Activated naive CD8-positive, alpha-beta T cell (primary cell): ENCODE results near the gene DNAJC15.
"Not testable (repeated sequence)": the region's sequence is repeated elsewhere in the genome, so short reads cannot be mapped to it uniquely, and the experiment has no call there.

Experiments
- H3K27ac Mint-ChIP-seq: one replicate; pipeline ENCODE4 v1.8.0; 2021; ENCODE audit warnings: mixed read lengths
- H3K27me3 Mint-ChIP-seq: one replicate; pipeline ENCODE4 v1.8.0; 2021; ENCODE audit warnings: mixed read lengths
- H3K36me3 Mint-ChIP-seq: one replicate; pipeline ENCODE4 v1.8.0; 2021; ENCODE audit warnings: mixed read lengths
- H3K4me1 Mint-ChIP-seq: one replicate; pipeline ENCODE4 v1.8.0; 2021; ENCODE audit warnings: low read depth, mixed read lengths
- H3K4me3 Mint-ChIP-seq: one replicate; pipeline ENCODE4 v1.8.0; 2021; ENCODE audit warnings: mild to moderate bottlenecking, mixed read lengths
- H3K9me3 Mint-ChIP-seq: one replicate; pipeline ENCODE4 v1.8.0; 2021; ENCODE audit warnings: low read depth, mixed read lengths

The DNAJC15 gene

DNA sequence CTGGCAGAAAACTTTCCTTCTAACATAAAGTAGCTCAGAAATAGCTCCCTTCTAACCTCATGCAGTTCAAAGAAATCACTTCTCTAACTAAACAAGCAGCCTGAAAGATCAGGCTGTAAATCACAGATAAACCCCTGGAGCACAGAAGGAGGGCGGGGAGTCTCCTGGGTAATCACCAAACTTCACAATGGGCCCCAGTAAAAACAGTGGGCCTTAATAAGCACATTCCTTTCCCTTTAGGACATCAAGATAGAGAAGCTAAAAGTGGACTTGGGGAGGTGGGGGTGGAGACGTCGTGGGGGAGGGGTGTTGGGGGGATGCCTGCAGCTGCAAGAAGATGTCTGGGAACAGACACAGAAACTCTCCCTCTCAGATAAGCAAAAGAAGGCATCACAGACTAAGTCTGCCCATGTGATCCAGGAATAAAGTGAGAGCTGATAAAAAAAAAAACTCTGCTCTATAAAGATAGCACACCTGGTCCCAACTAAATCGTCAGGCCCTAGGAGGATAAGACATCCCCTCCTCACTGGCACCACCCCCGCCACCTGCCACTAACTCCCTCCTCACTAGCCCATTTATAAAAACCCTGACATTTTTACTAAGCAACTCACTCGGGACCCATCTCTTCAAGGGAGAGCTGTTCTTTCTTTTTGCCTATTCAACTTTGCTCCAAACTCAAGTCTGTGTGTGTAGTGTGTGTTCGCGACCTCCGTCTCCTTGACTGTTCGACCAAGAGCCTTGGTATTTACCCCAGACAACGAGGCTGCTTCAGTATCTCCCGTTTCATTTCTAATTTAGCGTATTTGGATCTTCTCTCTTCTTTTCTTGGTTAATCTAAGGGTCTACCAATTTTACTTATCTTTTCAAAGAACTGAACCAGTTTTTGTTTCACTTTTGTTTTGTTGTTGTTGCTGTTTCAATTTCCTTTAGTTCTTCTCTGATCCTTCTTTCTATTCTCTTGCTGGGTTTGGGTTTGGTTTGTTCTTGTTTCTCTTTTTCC, 31.7 kb downstream of the DNAJC15 start:
- Mint-ChIP-seq H3K4me3 (no peak overlapping the region), H3K36me3 (peaks cover 8% of the 10 kb centered on the region), H3K9me3 (no peaks in the 10 kb centered on the region), H3K4me1 (peaks cover 37% of the 10 kb centered on the region), H3K27me3 (no peaks in the 10 kb centered on the region), H3K27ac (no peak overlapping the region)

DNA sequence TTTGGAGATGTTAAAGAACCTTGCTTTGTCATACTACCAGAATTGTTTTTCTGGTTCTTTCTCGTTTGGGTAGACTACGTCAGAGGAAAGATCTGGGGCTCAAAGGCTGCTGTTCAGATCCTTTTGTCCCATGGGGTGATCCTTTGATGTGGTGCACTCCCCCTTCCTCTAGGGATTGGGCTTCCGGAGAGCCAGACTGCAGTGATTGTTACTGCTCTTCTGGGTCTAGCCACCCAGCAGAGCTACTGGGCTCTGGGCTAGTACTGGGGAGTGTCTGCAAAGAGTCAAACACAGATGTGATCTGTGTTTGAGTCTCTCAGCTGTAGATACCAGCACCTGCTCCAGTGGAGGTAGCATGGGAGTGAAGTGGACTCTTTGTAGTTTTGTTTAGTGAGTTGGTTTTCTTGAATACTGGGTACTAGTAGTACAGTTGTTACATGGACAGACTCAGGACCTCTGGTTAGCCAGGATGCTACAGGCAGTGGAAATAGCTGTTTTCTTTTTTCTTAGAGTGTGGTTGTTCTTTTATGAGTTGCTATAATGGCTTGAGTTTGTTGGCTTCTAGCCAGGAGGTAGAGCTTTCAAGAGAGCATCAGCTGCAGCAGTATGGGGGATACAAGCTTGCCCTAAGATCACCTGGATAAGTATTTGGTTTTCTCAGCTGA, 34.4 kb downstream of the DNAJC15 start:
- Mint-ChIP-seq H3K36me3 (peaks cover 14% of the 10 kb centered on the region), H3K27me3 (no peaks in the 10 kb centered on the region), H3K9me3 (no peaks in the 10 kb centered on the region), H3K4me3 (peak overlapping the region; percentile 55), H3K27ac (peak overlapping the region; percentile 79), H3K4me1 (peaks cover 56% of the 10 kb centered on the region)

DNA sequence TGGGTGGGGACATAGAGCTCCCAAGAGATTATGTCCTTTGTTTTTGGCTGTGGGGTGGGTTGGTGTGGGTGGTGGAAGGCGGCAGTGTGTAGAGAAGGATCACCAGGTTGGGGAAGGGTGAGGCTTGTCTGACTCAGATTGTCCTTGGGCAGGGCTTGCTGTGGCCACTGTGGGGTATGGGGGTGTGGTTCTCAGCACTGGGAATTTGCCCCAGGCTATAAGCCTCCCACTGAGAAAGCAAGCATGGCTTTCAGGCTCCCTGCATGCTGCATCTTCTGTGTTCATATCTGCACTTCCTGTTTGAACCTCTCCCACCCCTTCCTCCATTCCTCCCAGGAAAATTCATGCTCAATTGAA, 34.9 kb downstream of the DNAJC15 start:
- H3K9me3 Mint-ChIP-seq, result no peaks in the 10 kb centered on the region
- peaks cover 57% of the 10 kb centered on the region for H3K4me1 Mint-ChIP-seq
- H3K27me3 Mint-ChIP-seq, result no peaks in the 10 kb centered on the region
- H3K4me3 Mint-ChIP-seq, result peak overlapping the region; percentile 55
- H3K27ac Mint-ChIP-seq, result peak overlapping the region; percentile 79
- peaks cover 14% of the 10 kb centered on the region for H3K36me3 Mint-ChIP-seq

DNA sequence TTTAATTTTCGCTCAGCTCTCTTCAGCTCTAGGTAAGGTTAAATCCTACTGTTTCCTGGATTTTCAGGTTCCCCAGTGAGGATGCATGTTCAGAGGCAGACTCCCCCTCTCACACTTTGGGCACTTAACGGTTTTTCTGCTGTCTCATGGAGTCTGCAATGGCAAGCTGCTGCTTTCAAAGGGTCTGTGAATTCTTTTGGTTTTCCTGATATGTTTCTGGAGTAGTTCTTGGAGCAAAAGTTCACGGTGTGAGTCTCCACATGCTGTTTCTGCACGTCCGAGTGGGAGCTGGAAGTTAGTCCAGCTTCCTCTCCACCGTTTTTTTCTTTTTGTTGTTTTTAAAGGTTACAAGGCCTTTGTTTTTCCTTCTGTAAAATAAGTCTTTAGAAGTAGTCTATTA, 35.4 kb downstream of the DNAJC15 start:
- peaks cover 14% of the 10 kb centered on the region for H3K36me3 Mint-ChIP-seq
- no peak overlapping the region for H3K4me3 Mint-ChIP-seq
- no peaks in the 10 kb centered on the region for H3K27me3 Mint-ChIP-seq
- H3K4me1 Mint-ChIP-seq, result peaks cover 60% of the 10 kb centered on the region
- H3K9me3 Mint-ChIP-seq, result no peaks in the 10 kb centered on the region
- no peak overlapping the region for H3K27ac Mint-ChIP-seq

GRCh38 chr13:43059779-43060178, 36.4 kb downstream of the DNAJC15 start:
- Mint-ChIP-seq H3K36me3 (peaks cover 14% of the 10 kb centered on the region), H3K27ac (peak overlapping the region; percentile 41), H3K4me1 (peaks cover 62% of the 10 kb centered on the region)
- not testable (repeated sequence) for H3K27me3 Mint-ChIP-seq, H3K4me3 Mint-ChIP-seq, H3K9me3 Mint-ChIP-seq

- not testable (repeated sequence) for H3K27me3 Mint-ChIP-seq, H3K4me3 Mint-ChIP-seq, H3K9me3 Mint-ChIP-seq
- Mint-ChIP-seq H3K36me3 (peaks cover 14% of the 10 kb centered on the region), H3K27ac (peak overlapping the region; percentile 91), H3K4me1 (peaks cover 63% of the 10 kb centered on the region)
Measured at GRCh38 chr13:43060806-43061205, 37.4 kb downstream of the DNAJC15 start.

DNA sequence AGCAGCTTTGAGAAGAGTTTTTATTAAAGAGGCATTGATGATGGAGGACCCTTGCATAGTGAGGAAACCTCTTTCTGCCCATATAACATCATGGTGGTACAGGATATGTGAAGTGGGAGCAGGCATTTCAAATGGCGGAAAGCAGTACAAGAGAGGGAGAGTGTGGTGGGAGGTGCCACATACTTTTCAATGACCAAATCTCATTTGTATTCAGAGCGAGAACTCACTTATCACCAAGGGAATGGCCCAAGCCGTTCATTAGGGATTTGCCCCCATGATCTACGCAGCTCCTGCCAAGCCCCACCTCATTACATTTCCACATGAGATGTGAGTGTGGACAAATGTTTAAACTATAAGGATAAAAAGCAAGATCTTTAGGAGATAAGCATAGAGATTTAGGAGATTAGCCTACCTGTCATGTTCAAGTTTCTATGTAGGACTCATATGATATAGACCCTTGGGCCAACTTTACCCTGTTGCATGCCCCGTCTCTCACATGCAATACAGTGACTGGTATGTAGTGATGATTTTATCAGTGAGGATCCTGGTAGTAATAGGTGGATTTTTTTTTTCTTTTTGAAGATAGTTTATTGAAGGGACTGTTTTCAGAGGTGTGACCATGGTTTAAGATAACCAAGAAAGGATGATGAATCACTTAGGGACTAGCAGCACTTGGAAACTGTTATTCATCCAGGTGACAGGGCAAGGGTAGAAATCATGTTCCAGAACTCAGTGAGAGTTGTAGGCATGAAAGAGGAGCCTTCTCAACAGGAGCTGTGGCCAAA, 38.3 kb downstream of the DNAJC15 start:
- Mint-ChIP-seq H3K27ac (peak overlapping the region; percentile 91), H3K36me3 (peaks cover 20% of the 10 kb centered on the region), H3K4me3 (peak overlapping the region; percentile 46), H3K27me3 (no peaks in the 10 kb centered on the region), H3K9me3 (no peaks in the 10 kb centered on the region), H3K4me1 (peaks cover 58% of the 10 kb centered on the region)

DNA sequence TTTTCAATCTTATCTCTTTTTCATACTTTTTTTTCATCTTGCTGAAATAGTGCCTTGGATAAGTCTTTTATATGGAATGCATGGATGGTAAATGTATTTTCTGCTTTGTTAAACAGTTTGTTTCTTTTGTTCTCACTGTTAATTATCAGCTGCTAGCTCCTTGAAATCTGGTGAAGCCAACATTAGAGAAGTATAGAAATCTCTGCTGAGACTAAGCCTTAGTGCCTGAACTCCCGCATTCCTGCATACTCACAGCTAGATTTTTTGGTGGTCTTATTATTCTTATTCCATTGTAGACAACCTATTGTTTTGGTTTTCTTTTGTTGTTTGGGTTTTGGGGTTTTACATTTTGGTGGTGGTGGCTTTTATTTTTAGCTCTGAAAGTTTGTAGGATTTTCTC, 48.4 kb downstream of the DNAJC15 start:
- H3K27ac Mint-ChIP-seq, result no peak overlapping the region
- H3K27me3 Mint-ChIP-seq, result no peaks in the 10 kb centered on the region
- peaks cover 40% of the 10 kb centered on the region for H3K4me1 Mint-ChIP-seq
- H3K9me3 Mint-ChIP-seq, result no peaks in the 10 kb centered on the region
- no peak overlapping the region for H3K4me3 Mint-ChIP-seq
- peaks cover 22% of the 10 kb centered on the region for H3K36me3 Mint-ChIP-seq

GRCh38 chr13:43072394-43072793, 49.0 kb downstream of the DNAJC15 start:
- Mint-ChIP-seq H3K9me3 (no peaks in the 10 kb centered on the region), H3K4me1 (peaks cover 42% of the 10 kb centered on the region), H3K27me3 (no peaks in the 10 kb centered on the region), H3K27ac (no peak overlapping the region), H3K36me3 (peaks cover 22% of the 10 kb centered on the region), H3K4me3 (no peak overlapping the region)

GRCh38 chr13:43074824-43075510, 51.6 kb downstream of the DNAJC15 start:
- H3K4me1 Mint-ChIP-seq, result peaks cover 51% of the 10 kb centered on the region
- no peak overlapping the region for H3K27ac Mint-ChIP-seq

DNA sequence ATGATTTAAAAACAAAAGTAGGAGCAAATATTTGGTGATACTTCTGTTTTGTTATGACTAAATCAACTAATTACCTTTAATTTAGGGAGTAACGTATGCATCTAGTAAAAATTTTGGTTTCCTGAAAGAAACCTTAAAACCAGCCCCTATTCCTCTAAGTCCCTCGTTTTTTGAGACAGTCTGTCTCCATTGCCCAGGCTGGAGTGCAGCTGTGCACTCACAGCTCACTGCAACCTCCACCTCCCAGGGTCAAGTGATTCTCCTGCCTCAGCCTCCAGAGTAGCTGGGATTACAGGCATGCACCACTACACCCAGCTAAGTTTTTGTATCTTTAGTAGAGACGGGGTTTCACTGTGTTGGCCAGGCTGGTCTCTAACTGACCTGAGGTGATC, 52.1 kb downstream of the DNAJC15 start:
- Mint-ChIP-seq H3K36me3 (peaks cover 28% of the 10 kb centered on the region), H3K4me1 (peaks cover 51% of the 10 kb centered on the region)
- H3K9me3 Mint-ChIP-seq, H3K27ac Mint-ChIP-seq, H3K4me3 Mint-ChIP-seq, H3K27me3 Mint-ChIP-seq: not testable (repeated sequence)

More at GRCh38 chr13:43074824-43075510, 51.6 kb downstream of the DNAJC15 start:
- H3K9me3 Mint-ChIP-seq, result no peaks in the 10 kb centered on the region
- H3K27me3 Mint-ChIP-seq, result no peaks in the 10 kb centered on the region
- H3K36me3 Mint-ChIP-seq, result peaks cover 23% of the 10 kb centered on the region
- H3K4me3 Mint-ChIP-seq, result peak overlapping the region; percentile 7

GRCh38 chr13:43077046-43077445, 53.7 kb downstream of the DNAJC15 start:
- Mint-ChIP-seq H3K27ac (no peak overlapping the region), H3K9me3 (no peaks in the 10 kb centered on the region), H3K36me3 (peaks cover 29% of the 10 kb centered on the region), H3K27me3 (no peaks in the 10 kb centered on the region), H3K4me1 (peaks cover 52% of the 10 kb centered on the region), H3K4me3 (no peak overlapping the region)

DNA sequence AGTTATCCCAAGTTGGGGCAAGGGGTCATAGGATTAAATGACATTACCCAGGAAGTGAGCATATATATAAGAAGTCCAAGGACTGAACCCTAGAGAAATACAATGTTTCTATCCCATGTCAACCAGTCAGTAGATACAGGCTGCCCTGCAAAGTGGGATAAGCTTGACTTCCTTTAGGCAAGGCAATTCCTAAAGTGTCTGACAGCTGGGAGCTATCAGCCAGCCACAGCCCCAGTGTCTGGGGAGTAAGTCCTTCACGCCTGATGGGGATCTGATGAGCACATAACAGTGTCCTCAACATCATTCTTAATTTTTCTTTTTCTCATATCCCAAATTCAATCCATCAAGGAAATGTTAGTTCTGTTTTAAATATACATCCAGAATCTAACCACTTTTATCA, 54.1 kb downstream of the DNAJC15 start:
- H3K4me1 Mint-ChIP-seq, result peaks cover 49% of the 10 kb centered on the region
- H3K36me3 Mint-ChIP-seq, result peaks cover 25% of the 10 kb centered on the region
- no peak overlapping the region for H3K4me3 Mint-ChIP-seq
- no peak overlapping the region for H3K27ac Mint-ChIP-seq
- no peaks in the 10 kb centered on the region for H3K9me3 Mint-ChIP-seq
- no peaks in the 10 kb centered on the region for H3K27me3 Mint-ChIP-seq

DNA sequence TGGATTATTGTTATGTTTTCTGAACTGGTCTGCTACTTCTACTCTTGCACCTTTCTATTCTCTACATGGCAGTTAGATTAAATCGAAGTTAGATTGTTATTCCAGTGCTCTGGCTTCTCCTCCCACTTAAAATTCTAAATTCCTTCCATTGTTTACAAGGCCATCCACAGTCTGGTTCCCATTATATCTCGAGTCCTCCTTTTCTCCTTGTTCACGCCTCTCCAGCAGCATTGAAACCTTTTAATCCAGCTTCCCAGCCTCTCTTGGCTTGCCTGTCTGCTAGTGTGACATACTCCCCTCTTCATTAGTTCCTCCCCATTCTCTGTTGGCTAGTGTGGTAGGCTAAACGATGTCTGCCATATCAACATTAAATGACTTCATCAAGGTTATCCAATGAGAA, 54.5 kb downstream of the DNAJC15 start:
- no peak overlapping the region for H3K4me3 Mint-ChIP-seq
- no peaks in the 10 kb centered on the region for H3K9me3 Mint-ChIP-seq
- no peak overlapping the region for H3K27ac Mint-ChIP-seq
- peaks cover 46% of the 10 kb centered on the region for H3K4me1 Mint-ChIP-seq
- peaks cover 22% of the 10 kb centered on the region for H3K36me3 Mint-ChIP-seq
- H3K27me3 Mint-ChIP-seq, result no peaks in the 10 kb centered on the region
